H1 (cell line): ENCODE data around the gene TMEM120B. TPM values are rescaled to one million over a fixed set of nuclear protein-coding genes. Genes with fewer than 3 reads are reported as not detected.

ENCODE experiments used
- CTCF ChIA-PET: fragments of 300-600 bp; sonication (Branson Sonifier 250); formaldehyde crosslinking; loops from one replicate; lab custom pipeline; 2021; ENCODE audit not compliant: partially characterized antibody; lab: Charles Lee
- POLR2A ChIA-PET: fragments of 300-600 bp; sonication (Branson Sonifier 250); formaldehyde crosslinking; loops from one replicate; lab custom pipeline; 2021; ENCODE audit warnings: inconsistent platforms; ENCODE audit not compliant: partially characterized antibody; lab: Charles Lee
- DNase-seq, 2 experiments: peaks; one replicate each; pipeline versions ENCODE4 v3.0.0 to v3.0.0-alpha.2; 2010 to 2022; ENCODE audit warnings: low spot score in 2 of 2, low read depth in 1 of 2, mixed read lengths in 1 of 2
- FAIRE-seq: peaks from 2 replicates; lab custom pipeline; 2011; peaks lifted over from hg19 to GRCh38; lab: Jason Lieb, UNC
- H2AFZ ChIP-seq: 2 replicates; pipeline ENCODE4 v1.8.1; 2012; ENCODE audit warnings: low read length, inconsistent platforms
- H2AK5ac ChIP-seq: 2 replicates; pipeline ENCODE4 v1.6.1; 2013; ENCODE audit warnings: low read depth, low read length
- H2BK120ac ChIP-seq: replicated peaks from 2 replicates; pipeline ENCODE3; 2013; ENCODE audit warnings: low read depth, low read length, inconsistent platforms
- H2BK12ac ChIP-seq: 2 replicates; pipeline ENCODE4 v1.6.1; 2013; ENCODE audit warnings: low read depth, low read length
- H2BK15ac ChIP-seq: 2 replicates; pipeline ENCODE4 v1.6.1; 2013; ENCODE audit warnings: low read length
- H2BK20ac ChIP-seq: 2 replicates; pipeline ENCODE4 v1.6.1; 2013; ENCODE audit warnings: low read length
- H2BK5ac ChIP-seq: 2 replicates; pipeline ENCODE4 v1.6.1; 2013; ENCODE audit warnings: low read depth, low read length
- H3K14ac ChIP-seq: 2 replicates; pipeline ENCODE4 v1.6.1; 2013; ENCODE audit warnings: inconsistent platforms; ENCODE audit not compliant: insufficient read length
- H3K18ac ChIP-seq: 2 replicates; pipeline ENCODE4 v1.6.1; 2013; ENCODE audit warnings: low read length; ENCODE audit errors: extremely low read depth
- H3K23ac ChIP-seq: 2 replicates; pipeline ENCODE4 v1.6.1; 2013; ENCODE audit warnings: inconsistent platforms; ENCODE audit not compliant: insufficient read length
- H3K23me2 ChIP-seq: 2 replicates; pipeline ENCODE4 v1.6.1; 2013; ENCODE audit warnings: low read depth, low read length
- H3K27ac ChIP-seq: 2 replicates; pipeline ENCODE4 v1.6.1; 2011; ENCODE audit warnings: low read depth, low read length, inconsistent platforms
- H3K27me3 ChIP-seq, 4 experiments: replicated peaks in 1 of 4; 1 replicate in 1 of 4; 2 replicates in 3 of 4; pipeline versions ENCODE4 v1.6.1 to v1.8.1; 2011 to 2013; ENCODE audit warnings: low read length in 3 of 4, mild to moderate bottlenecking in 3 of 4, inconsistent platforms in 2 of 4, mixed read lengths in 2 of 4, moderate library complexity in 1 of 4; ENCODE audit not compliant: control insufficient read depth in 3 of 4, insufficient read depth in 3 of 4; ENCODE audit errors: extremely low read depth in 1 of 4
- H3K36me3 ChIP-seq, 4 experiments: 2 replicates each; pipeline versions ENCODE4 v1.6.1 to v1.8.1; 2011 to 2013; ENCODE audit warnings: mild to moderate bottlenecking in 4 of 4, low read length in 3 of 4, moderate library complexity in 2 of 4, control low read depth in 1 of 4, inconsistent platforms in 1 of 4; ENCODE audit not compliant: insufficient read depth in 4 of 4, control insufficient read depth in 2 of 4
- H3K4ac ChIP-seq: replicated peaks from 2 replicates; pipeline ENCODE3; 2013; ENCODE audit warnings: low read length, low read depth, mixed read lengths, inconsistent platforms; ENCODE audit not compliant: insufficient read length
- H3K4me1 ChIP-seq, 4 experiments: replicated peaks in 1 of 4; 1 replicate in 1 of 4; 2 replicates in 3 of 4; pipeline versions ENCODE4 v1.6.1 to v1.8.1; 2011 to 2013; ENCODE audit warnings: low read length in 3 of 4, inconsistent platforms in 2 of 4, mixed read lengths in 1 of 4; ENCODE audit not compliant: insufficient read depth in 4 of 4, control insufficient read depth in 3 of 4
- H3K4me2 ChIP-seq, 2 experiments: 2 replicates each; pipeline versions ENCODE4 v1.6.1 to v1.8.1; 2011 to 2013; ENCODE audit warnings: low read depth in 2 of 2, low read length in 2 of 2, control low read depth in 1 of 2, inconsistent platforms in 1 of 2, mild to moderate bottlenecking in 1 of 2; ENCODE audit not compliant: insufficient read depth in 1 of 2
- H3K4me3 ChIP-seq, 4 experiments: fragments of 200-600, 300-600 bp in 1 of 4; sonication (generic), shearing (Covaris generic), sonication (Bioruptor Twin) in 1 of 4; 2 replicates each; pipeline versions ENCODE4 v1.5.1 to v1.8.1; 2011 to 2016; ENCODE audit warnings: low read length in 4 of 4, low read depth in 3 of 4, control low read depth in 2 of 4, inconsistent platforms in 2 of 4, mild to moderate bottlenecking in 2 of 4, mixed read lengths in 1 of 4, moderate library complexity in 1 of 4; ENCODE audit not compliant: insufficient read depth in 2 of 4; ENCODE audit errors: extremely low read depth in 1 of 4
- H3K56ac ChIP-seq: replicated peaks from 2 replicates; pipeline ENCODE3; 2013; ENCODE audit warnings: low read depth, mild to moderate bottlenecking, mixed read lengths, low read length, inconsistent platforms; ENCODE audit not compliant: insufficient read length
- H3K79me1 ChIP-seq: 2 replicates; pipeline ENCODE4 v1.6.1; 2013; ENCODE audit warnings: low read depth, low read length, control low read depth
- H3K79me2 ChIP-seq, 2 experiments: 2 replicates each; pipeline versions ENCODE4 v1.6.1 to v1.8.1; 2012 to 2013; ENCODE audit warnings: low read length in 2 of 2, mild to moderate bottlenecking in 2 of 2, inconsistent platforms in 1 of 2; ENCODE audit not compliant: insufficient read depth in 2 of 2, control insufficient read depth in 1 of 2
- H3K9ac ChIP-seq, 4 experiments: replicated peaks in 1 of 4; 1 replicate in 1 of 4; 2 replicates in 3 of 4; pipeline versions ENCODE4 v1.6.1 to v1.8.1; 2011 to 2013; ENCODE audit warnings: low read depth in 3 of 4, low read length in 3 of 4, control low read depth in 2 of 4, mild to moderate bottlenecking in 2 of 4, moderate library complexity in 2 of 4, inconsistent platforms in 1 of 4; ENCODE audit errors: extremely low read depth in 1 of 4
- H3K9me3 ChIP-seq, 2 experiments: 2 replicates each; pipeline versions ENCODE4 v1.6.1 to v1.8.1; 2012 to 2013; ENCODE audit warnings: mild to moderate bottlenecking in 2 of 2, moderate library complexity in 2 of 2, control low read depth in 1 of 2, inconsistent platforms in 1 of 2, low read depth in 1 of 2, low read length in 1 of 2, mixed read lengths in 1 of 2; ENCODE audit not compliant: insufficient read depth in 2 of 2
- H4K20me1 ChIP-seq, 2 experiments: replicated peaks in 1 of 2; 2 replicates each; pipeline versions ENCODE3 to v1.8.1; 2011 to 2013; ENCODE audit warnings: inconsistent platforms in 2 of 2, low read length in 2 of 2, mild to moderate bottlenecking in 1 of 2; ENCODE audit not compliant: insufficient read depth in 2 of 2, control insufficient read depth in 1 of 2
- H4K5ac ChIP-seq: 2 replicates; pipeline ENCODE4 v1.6.1; 2013; ENCODE audit warnings: low read length, low read depth, mixed read lengths, inconsistent platforms; ENCODE audit not compliant: insufficient read length
- H4K8ac ChIP-seq: 2 replicates; pipeline ENCODE4 v1.8.0; 2013; ENCODE audit warnings: mild to moderate bottlenecking, moderate library complexity, low read length, inconsistent platforms; ENCODE audit not compliant: insufficient read depth; ENCODE audit errors: extremely low read depth
- H4K91ac ChIP-seq: replicated peaks from 2 replicates; pipeline ENCODE3; 2013; ENCODE audit warnings: low read length, mixed read lengths, inconsistent platforms; ENCODE audit not compliant: insufficient read length
- CTBP2 ChIP-seq: IDR thresholded peaks from 2 replicates; pipeline ENCODE4 v1.7.0; 2011; ENCODE audit warnings: borderline replicate concordance, mild to moderate bottlenecking, moderate library complexity, mixed read lengths, low read length; ENCODE audit not compliant: insufficient read depth, insufficient read length
- EZH2 ChIP-seq: fragments of 200-600 bp; sonication (generic); IDR thresholded peaks from 2 replicates; pipeline ENCODE4 v1.7.1; 2012; ENCODE audit warnings: low read depth, mild to moderate bottlenecking, moderate library complexity, low read length, inconsistent platforms; ENCODE audit not compliant: severe bottlenecking
- WGBS, 2 experiments: shearing (Covaris generic) in 1 of 2; methylation state at CpG; one replicate each; pipeline versions ENCODE4 v1.1.6 to v1.1.7; 2013 to 2015; ENCODE audit warnings: low lambda C conversion rate in 2 of 2, mixed read lengths in 2 of 2, inconsistent platforms in 1 of 2, low coverage in 1 of 2, missing lambda C conversion rate in 1 of 2; ENCODE audit not compliant: insufficient replicate concordance in 2 of 2, insufficient coverage in 1 of 2, insufficient read length in 1 of 2; ENCODE audit errors: extremely low coverage in 1 of 2, missing lambda C conversion rate in 1 of 2; 5-methylcytosine and 5-hydroxymethylcytosine counted together
- polyA plus RNA-seq, 7 experiments: library from polyadenylated mRNA; depleted of rRNA in 3 of 7; stranded (reverse) in 5 of 7; unstranded in 2 of 7; fragments of >200 nt in 5 of 7; fragments of 200-250 nt in 2 of 7; gene quantifications; 1 replicate in 5 of 7; 2 replicates in 1 of 7; 4 replicates in 1 of 7; pipeline versions ENCODE4 v1.2.1 to v1.2.3, GENCODE V29; 2011 to 2013; ENCODE audit warnings: missing spikeins in 2 of 7, mixed read lengths in 2 of 7
- total RNA-seq: library from RNA; stranded (reverse); fragmentation: NEBNext Ultra II Directional; extraction: Animal tissue kit (Norgen Biotek cat#: 25700); gene quantifications from 2 replicates; pipeline ENCODE4 v1.2.1, GENCODE V29; 2021

Gene TMEM120B
- total and polyA plus RNA-seq, 2 of the 8 experiments (the other 6 are each of a cell fraction or from before 2014, with no cell fraction given), result 22.0 to 29.1 TPM

- no peak overlapping the region for H4K5ac ChIP-seq
- H3K4me3 ChIP-seq, result peak overlapping the region in 3 of 4 experiments; percentile 14 to 87 (median 15); a peak in 4 of 8 replicates
- H3K79me2 ChIP-seq, result peaks cover 0 to 45% of the 10 kb centered on the region in 2 experiments; a peak in 2 of 4 replicates
- H3K23me2 ChIP-seq, result peaks cover 20% of the 10 kb centered on the region
- WGBS, 2 experiments, result 80% methylated on average over 20 of the region's 21 CpGs; no CpG with 5 or more reads in 1 of the 2 experiments
- H4K20me1 ChIP-seq, result peaks cover 2 to 6% of the 10 kb centered on the region in 2 experiments
- H3K4me1 ChIP-seq, result peaks cover 7 to 30% (median 24%) of the 10 kb centered on the region in 4 experiments
- ChIA-PET POLR2A (interaction anchor here (0.6 to 27.9 kb wide), 8 partner anchors 9 to 221 kb away, joined by 3 to 958 read pairs (median 8); partner anchors contain the start of genes RHOF and SETD1B), CTCF (interaction anchor here (0.6 to 12.0 kb wide), 15 partner anchors 9 to 414 kb away, joined by 3 to 363 read pairs (median 4); partner anchors contain the start of gene RHOF)
- no peak overlapping the region for H2BK20ac ChIP-seq
- peak overlapping the region; percentile 61 to 92 for H3K4me2 ChIP-seq
- H3K4ac ChIP-seq, result no peak overlapping the region
- no peaks in the 10 kb centered on the region for H3K9me3 ChIP-seq
- H3K9ac ChIP-seq, result no peak overlapping the region
- H2BK120ac ChIP-seq, result no peak overlapping the region
- H3K27ac ChIP-seq, result no peak overlapping the region
- no peak overlapping the region for H2AFZ ChIP-seq
- H3K18ac ChIP-seq, result no peak overlapping the region
- H4K91ac ChIP-seq, result no peak overlapping the region
- no peak overlapping the region; the same call in 1 of the 2 replicates for H2BK5ac ChIP-seq
- TF ChIP-seq CTBP2, result no peak
- no peak for TF ChIP-seq EZH2
- DNase-seq (no peak), FAIRE-seq (no peak)
- no peak overlapping the region for H3K56ac ChIP-seq
- no peak overlapping the region for H3K14ac ChIP-seq
- H2AK5ac ChIP-seq, result no peak overlapping the region
- no peaks in the 10 kb centered on the region for H3K27me3 ChIP-seq
- peaks cover 0 to 29% (median 13%) of the 10 kb centered on the region in 4 experiments; a peak in 3 of 8 replicates for H3K36me3 ChIP-seq
- no peak overlapping the region for H4K8ac ChIP-seq
- H2BK12ac ChIP-seq, result no peak overlapping the region
- H3K23ac ChIP-seq, result no peak overlapping the region
- H2BK15ac ChIP-seq, result 0 out of 2 replicates have a peak overlapping the region, but pooled peaks have one; percentile 29
- H3K79me1 ChIP-seq, result peaks cover 11% of the 10 kb centered on the region
Measured at GRCh38 chr12:121806546-121807423, 94.2 kb downstream of the TMEM120B start.
